ENCODE data around the gene PDE4A.

PDE4A gene

DNA sequence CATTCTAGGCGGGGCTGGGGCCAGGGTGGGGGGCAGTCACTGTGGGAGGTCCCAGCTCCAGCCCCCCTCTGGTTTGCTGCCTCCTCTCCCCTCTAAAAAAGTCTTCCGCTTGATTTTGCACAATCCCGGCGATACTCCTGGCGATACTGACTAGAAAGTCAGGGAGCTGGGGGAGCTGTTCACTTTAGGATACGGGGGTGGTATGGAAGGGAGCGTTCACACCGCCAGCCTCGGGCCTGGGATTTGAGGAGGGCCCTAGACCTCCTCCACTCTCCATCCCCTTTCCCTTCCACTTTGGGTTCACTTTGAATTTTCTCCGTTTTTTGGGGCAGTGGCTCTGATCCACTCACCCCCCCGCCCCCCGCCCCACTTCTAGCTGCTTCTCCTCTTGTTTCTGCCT lies 47.8 kb downstream of the PDE4A start:
- DNase-seq: no peak

DNA sequence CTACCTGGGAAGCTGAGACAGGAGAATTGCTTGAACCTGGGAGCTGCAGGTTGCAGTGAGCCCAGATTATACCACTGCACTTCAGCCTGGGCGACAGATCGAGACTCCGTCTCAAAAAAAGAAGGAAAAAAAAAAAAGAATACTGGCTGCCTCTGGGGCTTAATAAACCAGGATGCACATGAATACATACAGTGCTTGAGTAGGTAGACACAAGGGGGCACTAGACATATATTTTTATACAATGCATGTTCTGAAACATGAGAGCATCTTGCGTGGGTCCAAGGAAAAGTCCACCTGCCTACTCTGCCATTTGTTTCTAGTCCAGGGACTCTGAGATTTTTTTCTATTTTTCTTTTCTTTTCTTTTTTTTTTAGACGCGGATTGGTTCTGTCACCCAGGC lies 51.6 kb downstream of the PDE4A start:
- DNase-seq: peak; percentile 40 to 57 (median 48)

DNA sequence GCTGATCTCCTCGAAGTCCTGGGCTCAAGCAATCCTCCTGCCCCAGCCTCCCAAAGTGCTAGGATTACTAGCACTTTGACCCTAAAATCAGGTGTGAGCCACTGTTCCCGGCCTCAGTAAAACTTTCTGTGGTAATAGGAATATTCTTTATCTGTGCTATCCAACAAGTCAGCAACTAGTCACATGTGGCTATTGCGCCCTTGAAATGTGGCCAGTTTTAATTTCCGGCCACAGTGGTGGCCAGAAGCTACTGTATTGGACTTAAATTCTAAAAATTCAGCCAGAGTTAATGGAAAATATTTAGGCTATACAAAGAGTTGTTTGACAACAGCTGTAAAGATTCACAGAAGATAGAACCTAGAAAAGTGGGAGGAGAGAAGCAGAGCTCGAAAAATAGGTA lies 52.9 kb downstream of the PDE4A start:
- DNase-seq: no peak

DNA sequence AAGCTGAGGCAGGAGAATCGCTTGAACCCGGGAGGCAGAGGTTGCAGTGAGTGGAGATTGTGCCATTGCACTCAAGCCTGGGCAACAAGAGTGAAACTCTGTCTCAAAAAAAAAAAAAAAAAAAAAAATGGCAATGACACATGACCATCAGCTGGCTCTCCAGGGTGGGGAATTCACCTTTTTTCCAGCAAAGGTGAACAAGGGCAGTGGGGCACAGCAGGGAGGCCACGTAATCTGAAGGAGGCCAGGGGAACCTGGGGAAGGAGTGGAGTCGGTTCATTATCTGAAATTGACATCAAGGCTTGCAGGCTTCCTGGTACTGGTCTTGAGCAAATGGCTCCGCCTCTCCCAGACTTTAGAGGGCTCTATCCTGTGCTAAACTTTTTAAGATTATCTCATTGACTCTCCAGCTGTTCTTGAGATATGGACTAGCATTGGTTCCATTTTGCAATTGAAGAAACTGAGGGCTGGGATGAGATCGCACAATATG lies 54.7 kb downstream of the PDE4A start:
- peak in 1 of 3 donors; percentile 16 for DNase-seq

DNA sequence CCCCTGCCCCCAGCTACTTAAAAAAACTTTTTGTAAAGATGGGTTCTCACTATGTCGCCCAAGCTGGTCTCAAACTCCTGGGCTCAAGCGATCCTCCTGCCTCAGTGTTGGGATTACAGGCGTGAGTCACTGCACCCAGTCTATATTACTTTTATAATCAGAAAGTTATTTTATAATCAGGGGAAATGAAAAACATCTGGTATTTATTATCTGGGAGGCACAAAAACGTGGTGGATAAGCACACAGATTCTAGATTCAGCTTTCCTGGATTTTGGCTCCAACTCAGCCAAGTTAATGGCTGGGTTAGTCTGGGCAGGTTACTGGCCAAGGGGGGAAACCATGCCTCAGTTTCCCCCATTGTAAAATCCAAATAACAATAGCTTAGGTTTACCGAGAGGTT lies 58.1 kb downstream of the PDE4A start:
- no peak for DNase-seq

DNA sequence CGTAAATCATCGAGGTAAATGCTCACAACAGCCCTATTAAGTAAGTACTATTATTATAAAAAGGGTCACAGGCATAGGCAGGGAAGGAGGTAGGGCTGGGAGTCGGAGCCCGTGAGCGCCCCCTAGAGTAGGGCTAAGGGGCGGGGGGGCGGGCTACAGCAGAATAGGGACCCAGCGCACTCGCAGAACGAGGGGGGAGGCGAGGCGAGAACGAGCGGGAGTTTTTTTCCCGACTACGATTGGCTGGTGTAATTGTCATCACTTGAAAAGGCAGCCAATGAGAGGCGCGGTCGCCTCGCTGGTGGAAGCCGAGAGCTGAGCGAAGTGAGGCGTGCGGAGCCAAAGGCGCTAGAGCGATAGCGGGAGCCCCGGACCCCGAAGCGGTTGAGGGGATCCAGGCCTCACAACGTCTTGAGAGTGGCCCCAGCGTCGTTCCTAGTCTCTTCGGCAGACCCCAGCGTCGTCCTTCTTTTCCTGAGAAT lies 58.6 kb downstream of the PDE4A start:
- peak; percentile 92 to 93 (median 92) for DNase-seq

DNA sequence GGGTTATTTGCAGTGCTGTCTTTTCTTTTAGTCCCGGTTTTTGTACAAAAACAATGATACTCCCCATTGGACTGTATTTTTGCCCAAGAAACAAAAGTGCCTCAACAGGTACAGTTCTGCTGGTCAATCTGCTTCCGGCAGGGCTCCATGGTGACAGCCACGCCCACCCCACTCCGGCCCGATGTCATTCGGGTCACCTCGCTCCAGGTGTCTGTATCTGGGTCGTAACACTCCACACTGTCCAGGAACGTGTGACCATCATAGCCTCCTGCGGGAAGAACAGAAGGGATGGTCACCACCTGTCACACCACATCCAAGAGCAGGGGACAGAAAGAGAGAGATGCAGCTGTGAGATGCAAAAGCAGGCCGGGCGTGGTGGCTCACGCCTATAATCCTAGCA lies 66.2 kb downstream of the PDE4A start:
- DNase-seq: no peak

DNA sequence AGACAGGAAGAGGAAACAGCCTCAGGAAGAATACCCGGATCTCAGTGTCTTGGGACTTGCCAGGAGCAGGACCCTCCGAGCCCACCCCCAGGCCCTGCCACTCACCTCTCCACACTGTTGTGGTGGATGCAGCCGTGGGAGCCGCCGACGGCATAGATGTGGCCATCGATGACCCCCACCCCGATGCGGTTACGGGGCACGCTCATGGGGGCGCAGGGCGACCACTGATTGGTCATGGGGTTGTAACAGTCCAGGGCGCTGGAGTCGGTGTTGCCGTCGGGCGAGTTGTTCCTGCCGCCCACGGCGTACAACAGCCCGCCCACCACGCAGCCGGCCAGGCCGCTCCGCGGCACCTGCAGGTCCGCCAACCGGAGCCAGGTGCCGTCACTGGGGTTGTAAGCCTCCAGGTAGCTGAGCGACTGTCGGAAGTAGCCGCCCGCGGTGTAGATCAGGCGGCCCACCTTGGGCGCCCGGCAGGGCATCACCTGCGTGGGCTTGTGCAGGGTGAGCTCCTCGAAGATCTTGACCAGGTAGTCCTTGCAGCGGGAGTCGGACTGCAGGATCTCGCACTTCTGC lies 71.2 kb downstream of the PDE4A start:
- DNase-seq: no peak

DNA sequence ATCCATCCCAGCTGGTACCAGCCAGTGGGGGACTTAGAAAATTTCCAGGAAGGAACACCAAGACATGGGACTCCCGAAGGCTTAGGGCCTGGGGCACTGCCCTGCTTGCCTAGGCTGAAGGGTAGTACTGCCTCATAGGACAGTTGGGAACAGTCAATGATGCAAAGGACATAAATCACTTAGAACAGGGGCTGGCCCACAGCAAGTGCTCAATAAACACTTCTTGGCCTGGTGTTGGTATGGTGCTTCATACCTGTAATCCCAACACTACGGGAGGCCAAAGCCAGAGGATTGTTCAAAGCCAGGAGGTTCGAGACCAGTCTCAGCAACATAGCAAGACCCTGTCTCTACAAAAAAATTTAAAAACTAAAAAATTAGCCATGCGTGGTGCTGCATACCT lies 77.0 kb downstream of the PDE4A start:
- DNase-seq: no peak

DNA sequence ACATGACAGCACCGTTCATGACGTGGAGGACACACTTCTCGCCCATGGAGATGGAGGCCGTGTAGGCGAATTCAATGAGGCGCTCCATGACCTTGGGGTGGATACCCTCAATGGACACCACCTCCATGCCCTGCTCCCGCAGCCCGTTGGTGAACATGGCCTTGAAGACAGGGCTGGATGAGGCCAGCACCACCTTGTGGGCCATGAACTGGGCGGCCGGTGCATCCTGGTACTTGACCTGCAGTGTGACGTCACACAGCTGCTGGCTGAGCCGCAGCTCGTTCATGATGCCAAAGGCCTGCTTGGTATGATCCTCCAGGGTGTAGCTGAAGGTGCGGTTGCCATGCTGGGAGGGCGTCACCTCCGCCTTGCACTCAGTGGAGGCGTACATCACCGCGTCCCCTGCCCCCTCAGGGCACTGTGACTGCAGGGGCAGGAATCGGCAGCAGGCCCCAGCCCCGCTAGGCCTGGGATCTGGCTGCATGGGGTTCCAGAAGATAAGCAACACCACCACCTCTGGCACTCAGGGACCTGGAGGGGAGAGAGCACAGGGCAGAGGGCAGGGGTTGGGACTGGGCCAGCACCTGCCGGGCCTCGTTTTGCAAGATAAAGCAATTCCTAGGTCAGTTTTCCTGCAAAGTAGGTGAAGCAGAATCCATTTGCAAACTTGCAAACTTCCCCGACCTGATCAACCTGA lies 79.4 kb downstream of the PDE4A start:
- DNase-seq: no peak

DNA sequence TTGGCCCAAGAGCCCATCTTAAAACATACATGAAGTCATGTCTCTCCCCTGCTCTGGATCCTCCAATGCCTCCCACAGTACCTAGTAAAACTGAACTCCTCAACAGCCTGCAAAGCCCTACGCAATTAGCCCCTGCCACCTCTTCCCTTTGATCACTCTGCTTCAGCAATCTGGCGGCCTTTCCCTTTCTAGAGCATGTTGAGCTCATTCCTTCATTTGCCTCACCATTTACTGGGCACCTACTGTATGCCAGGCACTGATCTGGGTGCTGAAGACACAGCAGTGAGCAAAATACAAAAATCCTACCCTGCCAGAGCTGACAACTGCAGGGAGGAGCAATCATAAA lies 79.9 kb downstream of the PDE4A start:
- no peak for DNase-seq

DNA sequence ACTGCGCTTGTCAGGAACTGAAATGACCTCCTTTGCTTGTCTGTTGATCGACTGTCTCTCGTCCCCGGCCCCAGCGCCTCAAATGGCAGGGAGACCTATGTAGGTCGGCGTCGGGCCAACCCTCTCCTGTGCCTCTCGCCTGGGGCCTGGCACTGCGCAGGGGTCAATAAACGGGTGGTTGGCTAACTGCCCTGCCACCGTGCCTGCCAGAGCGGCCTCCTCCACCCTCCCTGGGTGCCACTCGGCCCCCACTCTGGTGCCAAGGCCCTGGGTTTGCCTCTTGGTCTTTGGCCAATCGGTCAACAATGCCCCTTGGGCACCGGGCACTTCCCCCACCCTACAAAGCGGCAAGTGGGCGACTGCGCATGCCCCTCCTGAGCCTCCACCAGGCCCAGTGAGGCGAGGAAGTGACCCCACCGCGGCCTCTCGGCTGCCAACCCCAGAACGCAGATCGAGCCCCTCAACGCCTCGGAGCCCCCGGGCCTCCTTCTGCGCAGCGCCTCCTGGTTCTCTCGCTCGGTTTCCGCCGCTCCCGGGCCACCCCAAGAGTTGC lies 81.7 kb downstream of the PDE4A start:
- peak; percentile 67 to 86 (median 67) for DNase-seq

DNA sequence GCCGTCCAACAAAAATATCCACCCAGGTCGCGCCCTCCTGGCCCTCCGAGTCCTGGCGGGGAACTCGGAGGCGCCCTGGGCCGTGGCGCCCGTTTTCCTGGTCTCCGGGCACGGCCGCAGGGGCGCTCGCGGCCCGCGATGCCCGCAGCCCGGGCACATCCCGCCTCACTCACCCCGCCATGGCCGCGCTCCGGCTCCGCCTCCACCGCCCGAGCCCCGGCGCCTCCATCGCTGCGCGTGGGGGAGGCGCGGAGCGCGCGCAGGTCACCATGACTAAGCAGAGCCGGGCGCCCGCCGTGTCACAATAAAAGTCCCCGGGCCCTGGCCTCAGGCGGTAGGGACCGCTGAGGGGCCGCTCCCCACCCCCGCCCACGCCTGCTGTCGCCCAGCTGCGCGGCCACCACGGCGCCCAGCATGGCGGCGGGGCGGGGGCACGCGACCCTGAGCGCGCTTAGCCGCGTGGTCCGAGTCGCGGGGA lies 82.2 kb downstream of the PDE4A start:
- DNase-seq: peak; percentile 95 to 99 (median 97)

DNA sequence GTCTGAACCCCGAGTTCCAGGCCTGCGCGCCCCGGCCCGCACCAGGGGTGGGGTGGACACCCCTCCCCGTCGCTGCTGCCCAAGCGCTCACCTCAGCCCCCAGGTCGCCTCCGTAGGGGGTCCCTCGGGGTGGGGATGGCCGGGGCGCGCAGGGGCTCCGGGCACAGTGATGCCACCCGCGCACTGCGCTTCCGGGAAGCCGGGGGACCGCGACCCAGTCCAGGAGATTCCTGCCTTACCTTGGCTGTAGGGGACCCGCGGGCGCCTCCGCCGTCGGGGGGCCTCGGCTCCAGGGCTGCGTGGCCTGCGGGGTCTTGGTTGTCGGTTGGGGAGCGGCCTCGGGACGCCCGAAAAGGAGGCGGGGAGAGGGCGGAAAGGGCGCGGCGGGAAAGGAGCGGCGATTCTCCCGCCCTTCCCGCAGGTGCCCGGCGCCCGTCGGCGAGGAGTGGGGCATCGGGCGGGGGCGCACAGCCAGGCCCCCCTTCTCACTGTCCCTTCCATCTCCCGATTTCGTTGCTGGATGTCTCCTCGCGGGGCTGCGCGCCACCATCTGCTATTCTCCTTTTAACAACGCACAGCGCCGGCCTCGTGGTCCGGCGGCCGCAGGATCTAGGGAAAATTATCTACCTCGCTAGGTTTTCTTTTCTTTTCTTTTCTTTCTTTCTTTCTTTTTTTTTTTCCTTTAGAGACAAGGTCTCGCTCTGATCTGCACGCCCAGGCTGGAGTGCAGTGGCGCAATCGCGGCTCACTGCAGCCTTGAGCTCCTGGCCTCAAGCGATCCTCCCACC lies 82.9 kb downstream of the PDE4A start, which contains the start of gene KEAP1:
KEAP1 (minus strand) TSS at position 355 of the 788 bp plus-strand sequence. CDS start 3,323 bp downstream, outside the sequence.
- peak in 1 of 3 donors; percentile 50 for DNase-seq

DNA sequence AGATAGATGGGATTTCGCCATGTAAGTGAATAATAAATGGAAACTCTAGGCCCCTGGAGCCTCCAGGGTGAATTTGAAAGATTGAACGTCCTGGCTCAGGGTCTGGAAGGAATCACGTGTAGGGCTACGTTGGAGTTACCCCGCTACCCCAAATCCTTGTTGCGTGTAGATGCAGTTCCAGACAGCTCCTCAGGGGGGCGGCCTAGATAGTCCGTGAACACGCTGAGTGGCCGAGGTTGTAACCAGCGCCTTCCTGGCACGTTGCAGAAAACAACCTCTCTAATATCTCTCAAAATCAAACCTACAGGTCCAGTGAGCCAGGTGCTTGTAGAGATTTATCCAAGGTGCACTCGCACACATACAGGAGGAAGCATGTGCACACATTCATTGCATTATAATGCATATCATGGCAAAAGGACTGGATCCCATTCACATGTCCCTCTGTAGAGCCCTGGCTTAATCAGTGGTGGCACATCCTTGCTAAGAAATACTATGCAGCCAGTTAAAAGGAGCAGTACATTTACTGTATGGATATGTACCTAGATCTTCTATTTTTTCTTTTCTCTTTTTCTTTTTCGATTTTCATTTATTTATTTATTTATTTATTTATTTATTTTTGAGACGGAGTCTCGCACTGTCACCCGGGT lies 85.4 kb downstream of the PDE4A start:
- peak; percentile 79 to 90 (median 89) for DNase-seq

DNA sequence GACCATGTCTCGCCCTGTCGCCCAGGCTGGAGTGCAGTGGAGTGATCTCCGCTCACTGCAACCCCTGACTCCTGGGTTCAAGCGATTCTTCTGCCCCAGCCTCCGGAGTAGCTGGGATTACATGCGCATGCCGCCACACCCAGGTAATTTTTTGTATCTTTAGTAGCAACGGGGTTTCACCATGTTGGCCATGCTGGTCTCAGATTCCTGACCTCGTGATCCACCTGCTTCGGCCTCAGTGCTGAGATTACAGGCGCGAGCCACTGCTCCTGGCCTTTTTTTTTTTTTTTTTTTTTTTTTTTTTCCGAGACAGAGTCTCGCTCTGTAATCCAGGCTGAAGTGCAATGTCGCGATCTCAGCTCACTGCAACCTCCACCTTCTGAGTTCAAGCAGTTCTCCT lies 87.7 kb downstream of the PDE4A start:
- no peak for DNase-seq

DNA sequence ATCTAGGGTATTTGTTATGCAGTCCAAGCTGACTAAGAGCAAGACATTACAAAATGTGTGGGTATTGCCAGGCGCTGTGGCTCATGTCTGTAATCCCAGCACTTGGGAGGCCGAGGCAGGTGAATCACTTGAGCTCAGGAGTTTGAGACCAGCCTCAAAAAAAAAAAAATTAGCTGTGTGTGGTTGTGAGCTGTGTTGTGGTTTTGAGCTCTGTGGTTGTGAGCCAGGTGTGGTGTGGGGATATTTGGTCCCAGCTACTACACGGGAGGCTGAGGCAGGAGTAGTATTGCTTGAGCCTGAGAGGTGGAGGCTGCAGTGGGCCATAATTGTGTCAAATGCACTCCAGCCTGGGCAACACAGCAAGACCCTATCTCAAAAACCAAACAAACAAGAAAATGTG lies 88.4 kb downstream of the PDE4A start:
- no peak for DNase-seq

DNA sequence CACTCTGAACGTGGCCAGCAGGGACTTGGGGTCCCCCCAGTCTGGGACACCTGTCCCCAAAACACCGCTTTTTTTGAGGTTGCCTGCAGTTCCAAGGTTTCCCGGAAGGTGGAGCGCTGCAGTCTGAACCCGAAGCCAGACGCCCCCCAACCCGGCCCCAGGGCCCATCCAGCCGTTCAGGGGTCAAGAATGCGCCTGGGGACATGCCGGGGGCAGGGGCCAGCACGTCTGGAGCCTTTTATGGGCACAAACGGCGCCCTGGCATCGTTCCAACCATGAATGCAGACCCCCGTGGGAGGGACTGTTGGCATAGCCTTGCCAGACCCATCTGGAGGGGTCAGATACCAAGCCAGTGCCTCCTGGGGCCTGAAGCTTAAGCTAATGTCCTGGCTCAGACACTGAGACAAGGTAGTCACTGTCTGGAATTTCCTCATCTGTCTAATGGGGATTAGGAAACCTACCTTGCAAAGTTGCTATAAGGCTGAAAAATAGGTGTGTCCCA lies 90.0 kb downstream of the PDE4A start:
- peak in 1 of 3 donors; percentile 35 for DNase-seq

DNA sequence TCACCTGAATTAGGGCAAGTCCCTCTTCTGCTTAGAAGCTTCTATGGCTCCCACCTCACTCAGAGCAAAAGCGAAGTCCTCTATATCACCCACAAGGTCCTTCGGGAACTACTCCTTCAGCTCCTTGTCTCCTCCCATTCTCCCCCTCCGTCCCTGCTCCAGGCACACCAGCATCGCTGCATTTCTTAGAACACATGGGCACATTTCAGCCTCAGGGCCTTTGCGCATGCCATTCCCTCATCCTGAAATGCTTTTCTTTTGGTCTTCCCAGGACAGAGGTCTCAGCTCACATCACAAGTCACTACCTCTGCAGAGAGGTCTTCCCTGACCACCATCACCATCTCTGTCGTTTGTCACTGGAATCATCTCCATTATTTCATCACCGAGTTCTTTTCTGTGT lies 92.9 kb downstream of the PDE4A start:
- DNase-seq: no peak

DNA sequence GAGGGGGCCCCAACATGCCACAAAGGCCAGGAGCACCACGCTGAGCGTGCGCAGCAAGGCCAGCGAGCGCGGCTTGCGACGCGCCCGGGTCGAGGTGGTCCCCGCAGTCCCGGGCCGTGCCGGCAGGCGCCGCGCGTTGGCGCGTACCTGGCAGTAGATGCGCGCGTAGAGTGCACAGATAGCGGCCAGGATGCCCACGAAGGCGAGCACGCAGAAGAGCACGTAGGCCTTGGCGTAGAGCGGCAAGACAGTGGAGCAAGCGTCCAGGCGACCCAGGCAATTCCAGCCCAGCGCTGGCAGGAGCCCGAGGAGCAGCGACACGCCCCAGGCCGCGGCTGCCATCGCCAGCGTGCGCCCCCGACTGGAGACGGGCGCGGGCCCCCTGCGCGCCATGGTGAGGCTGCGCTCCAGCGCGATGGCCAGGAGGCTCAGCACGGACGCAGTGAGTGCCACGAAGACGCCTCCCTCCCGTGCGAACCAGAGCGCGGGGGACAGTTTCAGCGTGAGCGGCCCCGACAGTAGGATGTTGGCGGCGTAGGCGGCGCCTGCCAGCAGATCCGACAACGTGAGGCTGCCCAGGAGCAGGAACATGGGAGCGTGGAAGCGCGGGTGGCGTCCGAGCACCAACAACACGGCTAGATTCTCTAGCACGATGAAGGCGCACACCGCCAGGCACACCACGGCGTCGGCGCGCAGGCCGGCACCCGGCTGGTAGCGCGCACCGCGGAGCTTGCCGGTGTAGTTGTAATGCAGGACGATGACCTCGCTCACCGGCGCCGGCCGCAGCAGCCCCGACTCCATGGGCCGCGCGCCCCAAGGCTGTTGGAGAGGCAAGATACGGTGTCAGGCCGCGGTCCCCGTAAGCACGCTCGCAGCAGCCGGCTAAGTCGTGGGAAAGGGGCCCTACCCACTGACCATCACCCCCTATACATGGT lies 94.1 kb downstream of the PDE4A start:
- peak in 1 of 3 donors; percentile 30 for DNase-seq

DNA sequence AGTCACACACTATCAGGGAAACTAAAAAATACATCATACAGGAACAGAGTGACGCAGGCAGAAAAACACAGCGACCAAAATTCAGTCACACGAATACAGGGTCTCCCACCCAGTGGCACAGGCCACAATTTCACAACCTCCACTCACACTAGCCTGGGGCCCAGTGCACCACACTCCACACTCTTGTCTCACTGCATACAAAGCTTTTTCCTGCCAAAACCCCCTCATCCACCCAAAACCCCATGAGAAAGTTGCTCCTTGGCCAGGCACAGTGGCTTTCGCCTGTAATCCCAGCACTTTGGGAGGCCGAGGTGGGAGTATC lies 95.7 kb downstream of the PDE4A start:
- no peak for DNase-seq

All from suppressor macrophage treated with lipopolysaccharide for 1 hour (primary cell).